GM19351 (cell line): Measurements from ENCODE around the gene PWWP3B.
"Not testable (repeated sequence)": the region's sequence is repeated elsewhere in the genome, so short reads cannot be mapped to it uniquely, and the experiment has no call there.

Source experiments
- ATAC-seq: cut with Tn5 transposase; IDR thresholded peaks from one replicate; pipeline ENCODE4 v1.9.1; 2021; ENCODE audit warnings: mild to moderate bottlenecking, moderate library complexity; ENCODE audit not compliant: unreplicated experiment

The PWWP3B gene

GRCh38 chrX:106168107-106168506, at the start of gene PWWP3B:
Gene PWWP3B, plus strand, starts transcription at chrX:106168305. Its CDS starts 37,128 bp downstream, at chrX:106205433.
- ATAC-seq = no peak

- no peak for ATAC-seq
These were observed 29.1 kb upstream of the PWWP3B start for GRCh38 chrX:106139048-106139447.

DNA sequence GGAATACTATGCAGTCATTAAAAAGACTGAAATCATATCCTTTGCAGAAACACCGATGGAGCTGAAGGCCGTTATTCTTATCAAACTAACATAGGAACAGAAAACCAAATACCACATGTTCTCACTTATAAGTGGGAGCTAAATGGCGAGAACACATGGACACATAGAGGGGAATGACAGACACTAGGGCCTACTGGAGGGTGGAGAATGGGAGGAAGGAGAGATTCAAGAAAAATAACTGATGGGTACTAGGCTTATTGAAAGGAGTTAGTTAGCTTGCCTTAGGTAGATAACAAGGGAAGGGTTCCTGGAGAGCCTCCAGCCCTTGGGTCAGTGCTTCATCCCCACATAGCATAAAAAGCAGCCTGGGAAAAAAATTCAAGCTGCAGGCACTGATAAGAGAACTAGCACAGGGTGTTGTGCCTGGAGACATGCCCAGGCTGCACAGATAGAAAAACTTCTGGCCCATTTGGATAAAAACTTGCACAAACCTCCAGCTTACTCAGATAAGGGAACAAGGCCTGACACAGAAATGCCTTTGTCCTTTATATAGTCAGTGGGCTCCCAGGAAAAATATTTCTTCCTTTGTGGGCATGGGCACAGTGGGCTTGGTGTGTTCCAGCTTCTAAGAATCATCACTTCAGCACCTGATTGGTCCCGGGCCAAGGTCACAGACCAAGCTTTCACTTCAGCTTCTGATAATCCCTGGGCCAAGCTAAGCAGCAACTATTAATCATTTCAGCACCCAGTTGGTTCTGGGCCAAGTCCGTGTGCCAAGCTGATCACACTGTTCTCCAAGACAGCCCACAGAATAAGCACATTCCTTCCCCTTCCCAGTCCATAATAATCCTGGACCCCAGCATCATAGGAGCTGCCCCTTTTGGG, 23.1 kb upstream of the PWWP3B start:
- ATAC-seq = no peak

- no peak for ATAC-seq
These were observed 17.4 kb upstream of the PWWP3B start for GRCh38 chrX:106150701-106151100.

- ATAC-seq = no peak
These were observed 8.2 kb upstream of the PWWP3B start for GRCh38 chrX:106159861-106160282.

DNA sequence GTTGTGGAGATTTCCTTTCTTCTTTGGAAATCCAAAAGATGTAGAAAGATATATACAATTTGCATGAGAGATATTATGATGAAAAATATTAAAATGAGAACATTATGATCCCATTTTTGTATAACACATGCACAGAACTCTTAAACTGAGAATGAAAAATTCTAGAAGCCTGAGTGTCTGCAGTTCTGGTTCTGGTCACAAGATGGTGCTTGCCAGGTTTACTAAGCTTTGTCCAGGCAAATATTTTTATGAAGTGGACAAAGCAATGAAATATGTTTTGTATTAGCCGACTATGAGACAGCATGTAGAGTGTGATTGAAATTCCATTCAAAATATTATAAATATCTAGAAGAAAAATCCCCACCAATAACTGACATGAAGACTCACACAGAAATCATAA, 2.2 kb downstream of the PWWP3B start:
- peak; percentile 50 for ATAC-seq

- no peak for ATAC-seq
These were observed 3.3 kb downstream of the PWWP3B start for GRCh38 chrX:106171293-106171820.

DNA sequence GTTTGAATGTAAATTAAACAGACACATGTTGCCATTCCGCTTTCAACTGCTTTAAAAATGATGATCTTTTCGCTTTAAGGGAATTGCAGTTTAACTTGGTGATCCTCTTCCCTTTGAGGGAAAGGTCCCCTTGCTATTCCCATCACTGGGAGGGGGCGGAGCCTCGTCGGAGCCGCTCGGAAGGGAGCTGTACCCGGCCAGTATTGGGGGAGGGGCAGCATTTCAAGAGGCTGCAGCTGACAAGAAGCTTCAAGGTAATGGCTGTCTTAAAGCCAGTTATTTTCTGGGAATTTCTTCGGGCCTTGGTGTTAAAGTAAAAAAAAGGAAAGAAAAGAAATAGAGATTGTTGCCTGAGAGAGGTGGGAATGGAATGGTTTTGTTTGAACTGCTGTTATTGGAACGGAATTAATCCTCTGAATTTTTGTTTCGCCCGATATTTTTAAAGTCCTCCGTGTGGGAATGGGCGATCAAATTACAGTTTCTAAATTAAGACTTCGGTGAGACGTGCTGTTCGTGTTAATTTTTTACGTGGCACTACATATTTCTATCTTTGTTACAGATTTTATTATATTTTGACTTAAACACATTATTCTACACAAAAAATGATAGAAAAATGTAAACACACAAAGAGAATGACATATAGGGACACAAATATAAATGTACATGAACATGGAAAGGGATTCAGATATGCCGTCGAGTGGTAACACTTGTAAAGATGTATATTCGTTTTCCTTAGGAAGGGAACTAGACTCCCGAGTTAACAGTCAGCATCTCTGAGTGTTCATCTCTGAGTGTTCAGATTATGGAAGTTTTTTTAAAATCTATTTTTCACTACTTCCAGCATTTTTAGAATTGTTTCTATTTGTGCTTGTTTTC, 9.2 kb downstream of the PWWP3B start:
- ATAC-seq = no peak

GRCh38 chrX:106177982-106178321, 9.8 kb downstream of the PWWP3B start:
- ATAC-seq = no peak

DNA sequence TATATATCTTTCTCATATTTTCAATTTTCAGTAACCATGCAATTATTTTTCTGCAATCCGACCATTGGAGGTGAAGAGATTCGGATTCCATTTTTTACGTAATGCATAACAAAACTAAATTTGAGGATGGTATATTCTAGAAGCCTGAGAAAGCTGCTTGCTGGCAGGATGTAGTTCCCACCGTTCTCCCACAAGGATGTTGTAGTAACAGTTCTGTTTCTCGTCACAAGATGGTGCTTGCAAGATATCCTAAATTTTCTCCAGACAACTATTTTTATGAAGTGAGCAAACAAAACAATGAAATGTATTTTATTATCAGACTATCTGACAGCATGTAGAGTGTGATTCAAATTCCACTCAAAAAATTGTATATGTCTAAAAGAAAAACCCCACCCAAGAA, 10.7 kb downstream of the PWWP3B start:
- ATAC-seq = no peak

DNA sequence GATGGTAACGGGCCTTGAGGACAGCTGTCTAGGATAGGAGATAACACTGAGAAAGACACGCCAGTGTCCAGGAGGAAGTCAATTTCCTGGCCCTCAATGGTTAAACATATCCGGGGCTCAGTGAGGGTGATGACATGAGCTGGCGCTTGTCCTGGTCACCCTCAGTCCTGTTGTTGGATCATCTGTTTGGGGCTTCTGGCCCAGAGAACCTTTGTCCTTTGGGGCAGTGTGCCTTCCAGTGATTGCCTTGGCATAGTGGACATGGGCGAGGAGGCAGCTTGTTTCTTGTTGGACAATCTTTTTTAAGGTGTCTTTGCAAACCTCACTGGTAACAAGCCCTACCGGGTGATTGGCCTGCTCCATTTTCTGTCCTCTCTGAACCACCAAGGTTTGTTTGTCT, 15.6 kb downstream of the PWWP3B start:
- ATAC-seq = not testable (repeated sequence)

- ATAC-seq = no peak
These were observed 33.5 kb downstream of the PWWP3B start for GRCh38 chrX:106201502-106202178.

GRCh38 chrX:106203315-106203714, 35.2 kb downstream of the PWWP3B start:
- ATAC-seq = no peak

DNA sequence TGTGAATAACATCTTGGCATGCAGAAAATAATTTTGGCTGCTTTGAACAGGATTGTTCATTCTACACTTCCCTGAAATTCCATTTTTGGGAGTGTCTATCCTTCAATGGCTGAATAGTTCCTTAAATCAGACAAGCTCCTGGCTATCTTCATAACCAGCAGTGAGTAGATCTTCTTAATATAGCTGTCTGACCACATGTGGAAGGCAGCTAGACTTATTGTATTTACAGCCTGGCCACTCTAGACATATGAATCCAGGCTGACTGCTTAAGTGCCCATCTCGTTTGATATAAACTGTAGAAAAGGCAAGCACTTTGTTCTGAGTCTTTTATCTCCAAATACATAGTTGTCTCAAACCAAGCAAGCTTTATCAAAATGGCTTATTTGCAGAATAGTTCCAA, 40.0 kb downstream of the PWWP3B start:
- no peak for ATAC-seq
